K562 (cell line): Measurements from ENCODE around the gene RGR. TPM values are rescaled to one million over a fixed set of nuclear protein-coding genes. Genes with fewer than 3 reads are reported as not detected.
A peak's percentile ranks its signal among the peaks of the same experiment; 100 is the strongest.

Experiments used
- ATAC-seq: fragments of 200-7000 bp; cut with Tn5 transposase; 3 replicates; pipeline ENCODE4 v1.9.1; 2020; ENCODE audit warnings: moderate library complexity
- BruUV-seq: library from RNA; stranded (reverse); fragments of 400-500 nt; replicated peaks from 2 replicates; lab custom pipeline; 2021; lab: Mats Ljungman, UMichigan
- CTCF ChIA-PET: fragments of 300-600 bp; formaldehyde crosslinking; extraction: SDS; loops from one replicate; lab custom pipeline; 2021; ENCODE audit warnings: low intra/inter-chr PET ratio; lab: Yijun Ruan, JAX
- POLR2A ChIA-PET: fragments of 300-600, 350-650 bp; sonication (Branson Sonifier 250); formaldehyde crosslinking; extraction: SDS; loops from one replicate; lab custom pipeline; 2021; ENCODE audit warnings: antibody characterized with exemption, inconsistent platforms; lab: Yijun Ruan, JAX
- DNase-seq, 4 experiments: peaks; one replicate each; pipeline versions ENCODE4 v3.0.0 to v3.0.0-alpha.2; 2011 to 2018; ENCODE audit warnings: low spot score in 3 of 4, mixed read lengths in 3 of 4; ENCODE audit errors: extremely low read depth in 1 of 4
- FAIRE-seq: peaks from 2 replicates; lab custom pipeline; 2011; peaks lifted over from hg19 to GRCh38; lab: Jason Lieb, UNC
- H2AFZ ChIP-seq: 2 replicates; pipeline ENCODE4 v1.6.0; 2011; ENCODE audit warnings: low read depth, low read length, control low read depth, inconsistent platforms
- H3K27ac ChIP-seq: fragments of 200-600 bp; 3 replicates; pipeline ENCODE4 v1.8.0; 2011; ENCODE audit warnings: low read depth, mild to moderate bottlenecking, control low read depth, inconsistent platforms, low read length, moderate library complexity, mixed read lengths; ENCODE audit errors: extremely low read depth
- H3K27me3 ChIP-seq, 2 experiments: fragments of 300-600 bp in 1 of 2; 2 replicates in 1 of 2; 3 replicates in 1 of 2; pipeline versions ENCODE4 v1.6.0 to v1.8.0; 2011; ENCODE audit warnings: inconsistent platforms in 2 of 2, low read length in 2 of 2, mild to moderate bottlenecking in 1 of 2, mixed read lengths in 1 of 2, moderate library complexity in 1 of 2; ENCODE audit not compliant: control insufficient read depth in 2 of 2, insufficient read depth in 2 of 2
- H3K36me3 ChIP-seq: fragments of 300-600 bp; 3 replicates; pipeline ENCODE4 v1.8.0; 2011; ENCODE audit warnings: mild to moderate bottlenecking, low read length, inconsistent platforms; ENCODE audit not compliant: control insufficient read depth, insufficient read depth
- H3K4me1 ChIP-seq, 2 experiments: fragments of 200-600 bp in 1 of 2; replicated peaks in 1 of 2; 2 replicates in 1 of 2; 3 replicates in 1 of 2; pipeline versions ENCODE4 v1.5.1 to v1.8.0; 2011; ENCODE audit warnings: inconsistent platforms in 2 of 2, low read length in 2 of 2, mild to moderate bottlenecking in 1 of 2, mixed read lengths in 1 of 2, moderate library complexity in 1 of 2; ENCODE audit not compliant: control insufficient read depth in 2 of 2, insufficient read depth in 2 of 2
- H3K4me2 ChIP-seq: 2 replicates; pipeline ENCODE4 v1.6.1; 2011; ENCODE audit warnings: low read length, control low read depth, inconsistent platforms, mixed read lengths; ENCODE audit not compliant: insufficient read depth
- H3K4me3 ChIP-seq: fragments of 200-600 bp; sonication (generic), shearing (Covaris generic); 2 replicates; pipeline ENCODE4 v1.5.1; 2016; ENCODE audit warnings: control low read depth, inconsistent platforms
- H3K79me2 ChIP-seq: fragments of 200-600 bp; 3 replicates; pipeline ENCODE4 v1.8.0; 2011; ENCODE audit warnings: low read length, inconsistent platforms; ENCODE audit not compliant: control insufficient read depth, insufficient read depth
- H3K9ac ChIP-seq, 2 experiments: 2 replicates each; pipeline versions ENCODE4 v1.6.0 to v1.6.1; 2011; ENCODE audit warnings: low read depth in 2 of 2, low read length in 2 of 2, control low read depth in 1 of 2, inconsistent platforms in 1 of 2, mild to moderate bottlenecking in 1 of 2, mixed read lengths in 1 of 2; ENCODE audit not compliant: insufficient read depth in 1 of 2
- H3K9me1 ChIP-seq: one replicate; pipeline ENCODE4 v1.6.0; 2011; ENCODE audit warnings: inconsistent platforms, mild to moderate bottlenecking, low read length, moderate library complexity; ENCODE audit not compliant: control insufficient read depth, insufficient read depth
- H3K9me3 ChIP-seq: replicated peaks from 2 replicates; pipeline ENCODE4 v1.5.1; 2011; ENCODE audit warnings: low read depth, low read length, inconsistent platforms; ENCODE audit not compliant: control insufficient read depth, insufficient read depth
- H4K20me1 ChIP-seq: replicated peaks from 2 replicates; pipeline ENCODE4 v1.6.1; 2011; ENCODE audit warnings: low read length, inconsistent platforms, mixed read lengths; ENCODE audit not compliant: control insufficient read depth, insufficient read depth
- CC2D1A ChIP-seq: fragments of 450-650 bp; IDR thresholded peaks from 2 replicates; pipeline ENCODE4 v1.6.1; 2017; ENCODE audit warnings: mild to moderate bottlenecking
- CEBPG ChIP-seq, 3 experiments: fragments of 200-800 bp in 1 of 3; sonication (Bioruptor generic) in 1 of 3; sonication (generic) in 1 of 3; formaldehyde crosslinking in 1 of 3; IDR thresholded peaks in 2 of 3; conservative IDR thresholded peaks in 1 of 3; 2 replicates each; pipeline versions ENCODE4 v1.6.1 to v1.8.0; 2016 to 2022; ENCODE audit warnings: missing compliant biosample characterization in 2 of 3, missing genetic modification characterization in 2 of 3, mild to moderate bottlenecking in 1 of 3, missing genetic modification reagents in 1 of 3
- MTA2 ChIP-seq: fragments of 450-650 bp; IDR thresholded peaks from 2 replicates; pipeline ENCODE4 v1.6.1; 2016; ENCODE audit warnings: low read depth
- SMARCA4 ChIP-seq: fragments of 450-650 bp; IDR thresholded peaks from 2 replicates; pipeline ENCODE4 v1.6.1; 2016
- ZBTB7A ChIP-seq: IDR thresholded peaks from 2 replicates; pipeline ENCODE4 v1.6.1; 2011; ENCODE audit warnings: low read depth, mild to moderate bottlenecking, low read length, moderate library complexity, borderline replicate concordance; ENCODE audit not compliant: control insufficient read depth
- ZNF232 ChIP-seq: sonication (generic); formaldehyde crosslinking; IDR thresholded peaks from 2 replicates; pipeline ENCODE4 v1.8.0; 2022; ENCODE audit warnings: mild to moderate bottlenecking, missing genetic modification reagents
- ZNF384 ChIP-seq: IDR thresholded peaks from 2 replicates; pipeline ENCODE4 v1.6.1; 2012; ENCODE audit warnings: low read depth, low read length, improper control_type of control experiment
- ZZZ3 ChIP-seq: fragments of 450-650 bp; IDR thresholded peaks from 2 replicates; pipeline ENCODE4 v1.6.1; 2016; ENCODE audit warnings: antibody characterized with exemption, mild to moderate bottlenecking, moderate library complexity
- WGBS: fragments of 100-300 bp; shearing (Covaris generic); methylation state at CpG from one replicate; pipeline ENCODE4 v1.1.6; 2016; ENCODE audit warnings: low coverage, mixed read lengths; ENCODE audit not compliant: insufficient coverage; ENCODE audit errors: missing lambda C conversion rate; 5-methylcytosine and 5-hydroxymethylcytosine counted together
- in situ Hi-C: fragments of 300-500 bp; cut with MboI; formaldehyde crosslinking; loops from 4 replicates; pipeline ENCODE4 v1.15.0; 2018; ENCODE audit warnings: inconsistent platforms, mixed read lengths
- intact Hi-C: fragments of 100-400 bp; cut with micrococcal nuclease; formaldehyde crosslinking; loops from 2 replicates; pipeline ENCODE4 v1.14.2; 2022
- polyA plus RNA-seq, 8 experiments: library from polyadenylated mRNA; depleted of rRNA in 4 of 8; stranded (reverse) in 5 of 8; unstranded in 3 of 8; fragments of >200 nt; fragmentation: Nextera tagmentation in 2 of 8; fragmentation: Illumina TruSeq in 1 of 8; extraction: Ambion mirVana in 2 of 8; extraction: Trizol in 1 of 8; gene quantifications; 2 replicates each; pipeline versions ENCODE4 v1.2.1 to v1.2.3, GENCODE V29; 2011 to 2014; ENCODE audit warnings: inconsistent platforms in 1 of 8, missing spikeins in 1 of 8
- total RNA-seq, 7 experiments: library from RNA; depleted of rRNA in 6 of 7; stranded (reverse); fragments of >200 nt in 6 of 7; fragmentation: Illumina TruSeq in 2 of 7; extraction: Trizol in 2 of 7; gene quantifications; 2 replicates each; pipeline versions ENCODE4 v1.2.1 to v1.2.3, GENCODE V29; 2011 to 2021; ENCODE audit warnings: low replicate concordance in 1 of 7
- TF ChIP-seq, protein P1 (sequence below): sonication (generic); formaldehyde crosslinking; IDR thresholded peaks from 2 replicates; pipeline ENCODE4 v1.8.1; 2023; ENCODE audit warnings: mild to moderate bottlenecking, missing genetic modification reagents
- TF ChIP-seq, protein P2 (sequence below): fragments of 250-450 bp; sonication (Bioruptor Pico); IDR thresholded peaks from 2 replicates; pipeline ENCODE4 v1.8.0; 2022; ENCODE audit warnings: moderate library complexity, mild to moderate bottlenecking, inconsistent platforms

RGR gene
- total and polyA plus RNA-seq, 9 of the 15 experiments (the other 6 are each of a cell fraction or from before 2014, with no cell fraction given) = not detected

GRCh38 chr10:84293171-84293570, 48.3 kb downstream of the RGR start (continued):
- TF ChIP-seq, protein P1, sequence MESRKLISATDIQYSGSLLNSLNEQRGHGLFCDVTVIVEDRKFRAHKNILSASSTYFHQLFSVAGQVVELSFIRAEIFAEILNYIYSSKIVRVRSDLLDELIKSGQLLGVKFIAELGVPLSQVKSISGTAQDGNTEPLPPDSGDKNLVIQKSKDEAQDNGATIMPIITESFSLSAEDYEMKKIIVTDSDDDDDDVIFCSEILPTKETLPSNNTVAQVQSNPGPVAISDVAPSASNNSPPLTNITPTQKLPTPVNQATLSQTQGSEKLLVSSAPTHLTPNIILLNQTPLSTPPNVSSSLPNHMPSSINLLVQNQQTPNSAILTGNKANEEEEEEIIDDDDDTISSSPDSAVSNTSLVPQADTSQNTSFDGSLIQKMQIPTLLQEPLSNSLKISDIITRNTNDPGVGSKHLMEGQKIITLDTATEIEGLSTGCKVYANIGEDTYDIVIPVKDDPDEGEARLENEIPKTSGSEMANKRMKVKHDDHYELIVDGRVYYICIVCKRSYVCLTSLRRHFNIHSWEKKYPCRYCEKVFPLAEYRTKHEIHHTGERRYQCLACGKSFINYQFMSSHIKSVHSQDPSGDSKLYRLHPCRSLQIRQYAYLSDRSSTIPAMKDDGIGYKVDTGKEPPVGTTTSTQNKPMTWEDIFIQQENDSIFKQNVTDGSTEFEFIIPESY (CRISPR knock-in tag) = peak; percentile 23; the same call in 1 of the 2 replicates
- TF ChIP-seq ZNF232 (CRISPR knock-in tag) (0 out of 2 replicates have a peak, but pooled peaks have one; percentile 32), SMARCA4 (no peak), ZZZ3 (no peak)

DNA sequence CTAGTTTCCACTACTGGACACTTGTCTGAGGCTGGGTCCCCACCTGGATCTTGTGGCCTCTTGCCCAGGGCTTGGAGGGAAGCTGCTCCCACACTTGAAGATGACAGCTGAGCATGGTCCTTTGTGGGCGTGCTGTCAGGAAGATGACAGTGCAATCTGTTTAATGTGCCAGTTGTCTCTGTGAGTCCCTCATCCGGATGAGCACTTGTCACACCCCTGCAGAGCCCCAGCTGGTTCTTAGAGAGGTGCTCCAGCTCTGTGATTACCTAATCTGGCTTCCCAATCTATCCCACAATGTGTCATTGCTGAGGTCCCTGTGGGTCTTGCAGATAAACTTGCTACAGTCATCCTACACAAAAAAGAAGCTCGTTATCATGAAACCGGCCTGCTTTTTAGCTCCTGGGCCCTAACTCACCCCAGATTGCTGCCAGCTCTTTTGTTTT, 48.7 kb downstream of the RGR start:
- in situ Hi-C loops (no loop called here), intact Hi-C loops (loop anchor here (1.0 kb wide), 1 partner anchor 35 kb away; the partner anchor contains the start of gene CCSER2)
- WGBS = 0% methylated on average over 4 of the region's 4 CpGs
- Histone ChIP-seq H4K20me1 (0 out of 2 replicates have a peak, but pooled peaks cover 7% of the 10 kb centered on the region), H3K9me3 (no peaks in the 10 kb centered on the region), H2AFZ (no peak overlapping the region), H3K4me2 (peak overlapping the region; percentile 51), H3K9ac (no peak overlapping the region), H3K79me2 (no peaks in the 10 kb centered on the region), H3K4me3 (no peak overlapping the region), H3K4me1 (peaks cover 7 to 19% of the 10 kb centered on the region in 2 experiments; a peak in 4 of 5 replicates), H3K27ac (no peak overlapping the region; the same call in 2 of the 3 replicates), H3K27me3 (peaks cover 4 to 5% of the 10 kb centered on the region in 2 experiments; a peak in 3 of 5 replicates), H3K36me3 (no peaks in the 10 kb centered on the region), H3K9me1 (peaks cover 4% of the 10 kb centered on the region)
- ChIA-PET CTCF (no interaction called here), POLR2A (interaction anchor here (0.6 to 1.8 kb wide), 10 partner anchors 9 to 235 kb away, joined by 3 to 12 read pairs (median 4); partner anchors contain the start of gene CCSER2)
- BruUV-seq = no TSS peak
- FAIRE-seq (peak; percentile 96), ATAC-seq (peak; percentile 95), DNase-seq (peak; percentile 90 to 95 (median 92))
- TF ChIP-seq MTA2 (peak; percentile 95), ZNF384 (peak; percentile 77), CEBPG (CRISPR knock-in tag; IDR thresholded peaks at IDR 0.05) (no peak), CEBPG (tag; conservative IDR thresholded peaks at IDR 0.05 in 1 of 2, IDR thresholded peaks at IDR 0.05 in 1 of 2) (peak; percentile 53 to 85; a peak in 3 of 4 replicates), ZBTB7A (peak; percentile 39; the same call in 1 of the 2 replicates), CC2D1A (peak; percentile 96)
- TF ChIP-seq, protein P2, sequence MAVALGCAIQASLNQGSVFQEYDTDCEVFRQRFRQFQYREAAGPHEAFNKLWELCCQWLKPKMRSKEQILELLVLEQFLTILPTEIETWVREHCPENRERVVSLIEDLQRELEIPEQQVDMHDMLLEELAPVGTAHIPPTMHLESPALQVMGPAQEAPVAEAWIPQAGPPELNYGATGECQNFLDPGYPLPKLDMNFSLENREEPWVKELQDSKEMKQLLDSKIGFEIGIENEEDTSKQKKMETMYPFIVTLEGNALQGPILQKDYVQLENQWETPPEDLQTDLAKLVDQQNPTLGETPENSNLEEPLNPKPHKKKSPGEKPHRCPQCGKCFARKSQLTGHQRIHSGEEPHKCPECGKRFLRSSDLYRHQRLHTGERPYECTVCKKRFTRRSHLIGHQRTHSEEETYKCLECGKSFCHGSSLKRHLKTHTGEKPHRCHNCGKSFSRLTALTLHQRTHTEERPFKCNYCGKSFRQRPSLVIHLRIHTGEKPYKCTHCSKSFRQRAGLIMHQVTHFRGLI (CRISPR knock-in tag) = no peak
